Kidney epithelial cell (primary cell): ENCODE measurements around the gene PCDH15. TPM values are rescaled to one million over a fixed set of nuclear protein-coding genes. Genes with fewer than 3 reads are reported as not detected.

Source experiments
- DNase-seq: peaks from one replicate; pipeline ENCODE4 v3.0.0-alpha.2; 2010; ENCODE audit warnings: low read depth
- H3K27me3 ChIP-seq: 2 replicates; pipeline ENCODE4 v1.6.0; 2011; ENCODE audit warnings: low read length; ENCODE audit not compliant: control insufficient read depth, insufficient read depth
- H3K36me3 ChIP-seq: 2 replicates; pipeline ENCODE4 v1.5.1; 2011; ENCODE audit warnings: low read length; ENCODE audit not compliant: control insufficient read depth, insufficient read depth
- H3K4me3 ChIP-seq: 2 replicates; pipeline ENCODE4 v1.5.1; 2011; ENCODE audit warnings: low read depth, mild to moderate bottlenecking, control low read depth, low read length
- CTCF ChIP-seq: IDR thresholded peaks from 2 replicates; pipeline ENCODE4 v1.5.1; 2011; ENCODE audit warnings: mild to moderate bottlenecking, moderate library complexity, low read length, control low read depth, inconsistent platforms; ENCODE audit not compliant: insufficient read depth, poor library complexity, severe bottlenecking
- total RNA-seq: library from RNA; depleted of rRNA; stranded (reverse); fragments of >200 nt; gene quantifications from 2 replicates; pipeline ENCODE4 v1.2.3, GENCODE V29; 2015

Gene PCDH15
- total RNA-seq, 1 donor from 2014 or later: not detected

DNA sequence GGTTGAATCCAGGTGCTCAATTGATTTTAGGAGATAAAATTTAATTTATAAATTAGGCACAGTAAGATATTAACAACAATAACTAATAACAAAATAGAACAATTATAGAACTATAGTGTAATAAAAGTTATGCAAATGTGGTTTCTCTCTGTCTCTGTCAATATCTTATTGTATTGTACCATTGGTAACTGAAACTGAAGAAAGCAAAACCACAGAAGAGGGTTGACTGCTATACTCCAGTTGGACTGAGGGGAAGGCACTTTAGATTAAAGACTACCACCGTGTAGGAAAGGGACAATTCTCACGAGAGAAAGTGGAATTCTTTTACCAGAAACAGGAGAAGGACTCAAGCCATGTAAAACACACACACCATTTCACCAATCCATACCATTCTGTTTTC is 967.1 kb downstream of the PCDH15 start:
- H3K36me3 ChIP-seq: no peaks in the 10 kb centered on the region
- H3K4me3 ChIP-seq: no peak overlapping the region
- H3K27me3 ChIP-seq: no peaks in the 10 kb centered on the region
- DNase-seq: no peak
- TF ChIP-seq CTCF: no peak

DNA sequence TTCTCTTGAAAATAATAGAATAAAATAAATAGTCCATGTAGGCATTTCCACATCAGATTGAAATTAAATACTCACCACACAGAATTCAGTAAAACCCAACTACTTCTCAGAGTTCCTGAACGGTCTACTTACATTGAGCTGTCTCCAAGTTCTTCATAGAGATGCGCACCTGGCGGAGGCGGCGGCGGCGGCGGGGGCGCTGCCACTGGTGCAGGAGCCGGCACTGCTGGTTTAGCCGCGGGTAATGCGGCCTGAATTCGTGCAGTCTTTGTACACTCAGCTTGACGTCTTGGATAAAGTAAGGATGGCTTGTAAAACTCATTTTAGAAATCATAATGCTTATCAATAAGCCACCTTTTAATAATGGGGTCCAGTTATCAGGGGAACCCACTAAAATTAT is 973.8 kb downstream of the PCDH15 start:
- H3K36me3 ChIP-seq: no peaks in the 10 kb centered on the region
- TF ChIP-seq CTCF: no peak
- no peak overlapping the region for H3K4me3 ChIP-seq
- no peak for DNase-seq
- H3K27me3 ChIP-seq: no peaks in the 10 kb centered on the region

DNA sequence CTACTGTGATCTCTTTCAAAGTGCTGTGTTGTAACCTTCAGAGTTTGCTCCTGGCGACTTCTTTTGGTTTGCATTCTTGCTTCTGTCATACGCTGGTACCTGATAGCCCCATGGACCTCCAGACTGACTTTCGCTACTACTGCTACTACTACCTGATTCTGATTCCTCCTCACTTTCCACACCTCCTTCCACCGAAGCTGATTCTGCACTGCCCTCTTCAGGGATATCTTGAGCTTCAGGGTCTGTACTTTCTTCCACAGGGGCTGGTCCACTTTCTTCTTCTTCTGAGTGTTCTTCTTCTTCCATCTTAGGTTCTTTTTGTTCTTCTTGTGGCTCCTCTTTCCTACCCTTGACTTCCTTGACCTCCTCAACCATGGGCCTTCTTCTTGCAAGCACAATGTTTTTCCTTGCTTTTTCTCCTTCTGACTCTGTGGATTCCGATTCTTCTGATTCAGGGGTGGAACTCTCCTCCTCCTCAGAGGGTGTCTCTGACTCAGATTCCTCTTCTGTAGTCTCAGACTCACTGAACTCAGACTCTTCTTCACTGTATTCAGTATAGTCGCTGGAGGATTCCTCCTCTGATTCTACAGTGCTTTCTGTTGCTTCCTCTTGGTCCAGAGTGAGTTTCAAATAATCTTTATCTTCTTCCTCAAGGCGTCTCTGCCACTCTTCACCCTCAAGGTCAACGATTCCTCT is 992.2 kb downstream of the PCDH15 start:
- no peak for TF ChIP-seq CTCF
- no peak overlapping the region for H3K4me3 ChIP-seq
- no peak for DNase-seq
- H3K27me3 ChIP-seq: no peaks in the 10 kb centered on the region
- no peaks in the 10 kb centered on the region for H3K36me3 ChIP-seq

- no peaks in the 10 kb centered on the region for H3K36me3 ChIP-seq
- TF ChIP-seq CTCF: peak; percentile 30
- no peak overlapping the region for H3K4me3 ChIP-seq
- no peaks in the 10 kb centered on the region for H3K27me3 ChIP-seq
- no peak for DNase-seq
Measured at GRCh38 chr10:53786236-53786900, 1014.7 kb downstream of the PCDH15 start.

DNA sequence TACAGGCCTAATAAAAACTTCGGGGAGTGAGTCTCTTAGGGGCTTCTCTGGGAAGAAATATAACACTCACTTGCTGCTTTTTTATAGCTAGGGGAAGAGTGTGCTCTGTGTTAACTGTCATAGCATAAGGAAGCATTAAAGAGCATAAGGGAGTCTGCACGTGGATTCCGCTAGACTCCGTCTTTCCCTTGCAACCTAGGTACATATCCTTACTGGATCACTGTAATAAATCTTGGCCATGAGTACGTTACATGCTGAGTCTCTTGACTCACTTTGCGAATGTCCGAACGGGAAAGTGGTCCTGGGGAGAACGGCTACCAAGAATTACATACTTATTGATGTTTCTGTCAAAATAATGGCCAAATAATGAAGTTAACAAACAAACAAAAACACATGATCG is 1029.3 kb downstream of the PCDH15 start:
- Histone ChIP-seq H3K27me3 (no peaks in the 10 kb centered on the region), H3K36me3 (no peaks in the 10 kb centered on the region), H3K4me3 (no peak overlapping the region)
- DNase-seq: no peak
- no peak for TF ChIP-seq CTCF
